Frontal cortex (tissue), 4 donors: ENCODE data around the gene CRIP1. TPM values are rescaled to one million over a fixed set of nuclear protein-coding genes. Genes with fewer than 3 reads are reported as not detected.

ENCODE experiments used
- DNase-seq, 2 donors: peaks; one replicate each; pipeline ENCODE4 v3.0.0; 2012; ENCODE audit warnings: low spot score in 2 of 2
- FAIRE-seq: peaks from 2 replicates; lab custom pipeline; 2012; peaks lifted over from hg19 to GRCh38; lab: Jason Lieb, UNC
- total RNA-seq: library from RNA; depleted of rRNA; stranded (reverse); fragments of >200 nt; gene quantifications from one replicate; pipeline ENCODE4 v1.2.3, GENCODE V29; 2014
- donor health status: control.
- donor health status: control.
- donor health status: control.

CRIP1 gene
- total RNA-seq, 1 donor from 2014 or later, result not detected

DNA sequence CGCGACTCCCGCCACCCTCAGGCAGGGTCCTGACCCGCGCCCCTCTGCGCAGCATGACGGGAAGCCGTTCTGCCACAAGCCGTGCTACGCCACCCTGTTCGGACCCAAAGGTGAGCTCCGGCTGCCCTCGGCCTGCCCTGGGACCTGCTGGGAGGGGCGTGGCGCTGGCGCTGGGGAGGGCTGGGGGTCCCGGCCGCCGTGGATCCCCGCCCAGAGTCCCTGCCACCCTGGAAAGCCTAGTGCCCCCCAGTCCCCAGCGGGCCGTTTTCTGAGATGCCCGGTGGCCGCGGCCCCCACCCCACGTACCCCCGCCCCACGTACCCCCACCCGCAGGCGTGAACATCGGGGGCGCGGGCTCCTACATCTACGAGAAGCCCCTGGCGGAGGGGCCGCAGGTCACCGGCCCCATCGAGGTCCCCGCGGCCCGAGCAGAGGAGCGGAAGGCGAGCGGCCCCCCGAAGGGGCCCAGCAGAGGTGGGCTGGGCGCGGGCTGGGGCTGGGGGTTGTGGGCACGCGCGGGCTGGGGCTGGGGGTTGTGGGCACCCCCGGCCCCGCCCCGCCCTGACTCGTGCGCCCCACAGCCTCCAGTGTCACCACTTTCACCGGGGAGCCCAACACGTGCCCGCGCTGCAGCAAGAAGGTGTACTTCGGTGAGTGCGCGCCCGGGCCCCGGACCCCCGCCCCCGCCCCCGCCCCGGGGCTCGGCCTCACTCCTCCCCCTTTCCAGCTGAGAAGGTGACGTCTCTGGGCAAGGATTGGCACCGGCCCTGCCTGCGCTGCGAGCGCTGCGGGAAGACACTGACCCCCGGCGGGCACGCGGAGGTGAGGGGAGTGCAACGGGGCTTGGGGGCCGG is 8.1 kb upstream of the CRIP1 start:
- DNase-seq (no peak), FAIRE-seq (no peak)

DNA sequence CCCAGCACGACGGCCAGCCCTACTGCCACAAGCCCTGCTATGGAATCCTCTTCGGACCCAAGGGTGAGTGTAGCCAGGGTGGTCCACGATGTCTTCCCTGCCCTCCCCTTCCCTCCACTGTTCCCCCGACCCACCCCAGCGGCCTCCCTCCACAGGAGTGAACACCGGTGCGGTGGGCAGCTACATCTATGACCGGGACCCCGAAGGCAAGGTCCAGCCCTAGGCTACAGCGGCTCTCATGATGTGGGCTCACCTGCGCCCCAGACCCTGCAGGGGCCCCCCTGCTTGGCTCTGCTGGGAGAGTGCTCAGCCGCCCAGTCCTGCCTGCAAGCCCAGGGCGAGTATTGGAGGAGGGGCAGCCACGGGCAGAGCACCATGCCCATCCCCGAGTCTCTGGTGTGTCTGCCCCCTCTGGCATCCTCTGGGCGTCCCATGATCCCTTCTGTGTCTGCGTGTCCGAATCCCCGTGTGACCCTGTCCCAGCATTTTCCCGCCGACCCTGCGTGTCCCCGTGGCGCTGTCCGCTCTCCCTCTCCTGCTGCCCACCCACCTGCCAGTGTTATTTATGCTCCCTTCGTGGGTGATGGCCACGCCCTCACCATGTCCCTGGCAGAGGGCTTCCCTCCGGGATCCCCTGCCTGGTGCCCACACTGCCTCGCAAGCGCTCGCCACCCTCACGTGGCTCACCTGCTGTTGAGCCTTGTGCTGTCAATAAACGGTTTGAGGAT is 7.1 kb upstream of the CRIP1 start:
- FAIRE-seq (no peak), DNase-seq (peak in 1 of 2 donors; percentile 44)

DNA sequence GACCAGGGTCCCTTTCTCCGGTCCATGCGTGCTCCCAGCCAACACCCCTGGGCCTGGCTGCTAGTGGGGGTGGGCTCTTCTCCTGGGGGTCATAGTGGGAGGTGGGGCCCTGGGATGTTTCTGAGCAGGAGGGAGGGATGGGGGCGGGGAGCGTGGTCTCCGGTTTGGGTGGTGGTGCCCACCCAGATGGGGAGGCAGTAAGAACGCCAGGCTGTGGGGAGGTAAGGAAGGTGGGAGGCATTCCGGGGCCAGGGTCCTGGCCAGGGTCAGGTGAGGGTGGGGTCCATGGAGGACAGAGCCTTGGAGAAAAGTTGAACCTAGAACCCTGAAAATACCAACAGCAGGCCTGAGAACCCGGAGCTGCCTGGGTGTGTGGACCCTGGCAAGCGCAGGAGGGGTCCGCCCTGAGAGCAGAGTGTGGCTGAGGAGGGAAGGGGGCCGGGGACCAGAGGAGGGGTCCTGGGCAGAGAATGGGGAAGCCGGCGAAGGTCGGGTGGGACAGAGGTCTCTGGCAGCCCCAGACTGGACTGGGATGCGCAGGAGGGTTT is 6.4 kb upstream of the CRIP1 start:
- FAIRE-seq, result no peak
- DNase-seq, result peak in 1 of 2 donors; percentile 34

DNA sequence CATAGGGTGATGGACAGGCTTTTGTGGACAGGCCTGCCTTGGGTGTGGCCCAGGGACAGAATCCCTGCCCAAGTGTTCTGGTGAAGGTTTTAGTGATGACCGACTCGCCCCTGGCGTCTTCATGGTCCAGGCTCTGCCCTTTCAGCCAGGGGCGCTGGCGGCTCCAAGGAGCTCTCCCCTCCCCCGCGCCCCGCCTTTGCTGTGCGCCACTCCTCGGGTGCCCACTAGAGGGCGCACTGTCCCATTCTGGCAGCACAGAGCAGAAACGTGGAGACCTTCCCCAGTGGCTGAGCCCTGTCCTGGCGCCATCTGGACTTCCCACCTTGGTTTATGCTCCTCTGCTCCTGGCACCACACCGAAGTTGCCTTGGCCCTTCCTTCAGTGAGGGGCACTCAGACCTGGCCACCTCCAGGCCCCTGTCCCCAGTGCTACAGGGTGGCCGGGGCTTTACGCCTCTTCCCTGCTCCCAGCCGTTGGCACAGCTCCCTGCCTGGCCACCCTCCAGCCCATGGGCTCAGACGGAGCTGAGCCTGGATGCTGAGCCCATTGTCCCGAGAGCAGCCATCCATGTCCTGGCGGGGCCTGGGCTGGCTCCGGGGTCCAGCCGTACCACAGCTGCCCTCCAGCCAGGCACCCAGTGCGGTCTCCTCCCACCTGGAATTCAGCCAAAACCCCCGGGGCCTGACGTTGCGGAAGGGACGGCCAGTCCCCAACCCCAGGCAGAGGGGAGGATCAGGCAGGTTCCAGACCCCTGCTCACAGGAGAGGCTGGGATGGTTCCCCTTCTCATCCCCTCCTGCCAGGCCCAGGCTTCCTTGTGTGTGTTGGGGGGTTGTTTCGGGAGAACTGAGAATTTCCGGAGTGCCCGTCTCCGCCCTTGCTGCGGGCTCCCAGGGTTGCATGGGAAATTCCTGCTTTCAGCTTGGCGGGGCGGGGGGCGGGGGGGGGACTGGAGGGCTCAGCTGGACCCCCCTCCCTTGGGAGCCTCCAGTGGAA is 5.6 kb upstream of the CRIP1 start:
- peak; percentile 92 to 93 for DNase-seq
- no peak for FAIRE-seq

DNA sequence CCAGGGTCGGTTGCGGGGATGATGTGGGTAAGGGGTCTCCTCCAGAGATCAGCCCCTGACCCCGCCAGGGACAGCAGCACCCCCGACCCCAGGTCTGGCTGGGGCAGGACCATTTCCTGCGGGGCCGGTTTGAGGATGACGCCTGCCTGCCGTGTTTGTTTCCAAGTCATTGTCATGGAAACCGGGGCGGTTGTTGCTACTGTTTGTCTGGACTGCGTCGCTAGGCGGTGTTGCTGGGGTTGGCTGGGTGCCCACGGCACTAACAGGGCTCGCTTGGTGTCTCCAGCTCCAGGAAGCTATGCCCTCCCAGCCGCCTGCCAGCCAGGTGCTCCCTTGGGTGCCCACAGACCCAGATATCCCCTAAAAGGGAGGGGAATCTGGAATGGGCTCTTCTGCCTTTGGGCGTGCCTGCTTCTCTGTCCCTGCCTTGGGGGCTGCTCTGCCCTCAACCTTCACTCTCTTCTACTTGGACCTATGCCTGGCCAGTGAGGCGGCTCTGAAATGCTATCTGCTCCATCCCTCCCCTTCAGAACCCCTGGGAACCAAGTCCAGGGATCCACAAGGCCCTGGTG is 4.7 kb upstream of the CRIP1 start:
- FAIRE-seq (no peak), DNase-seq (peak; percentile 89 to 97)

DNA sequence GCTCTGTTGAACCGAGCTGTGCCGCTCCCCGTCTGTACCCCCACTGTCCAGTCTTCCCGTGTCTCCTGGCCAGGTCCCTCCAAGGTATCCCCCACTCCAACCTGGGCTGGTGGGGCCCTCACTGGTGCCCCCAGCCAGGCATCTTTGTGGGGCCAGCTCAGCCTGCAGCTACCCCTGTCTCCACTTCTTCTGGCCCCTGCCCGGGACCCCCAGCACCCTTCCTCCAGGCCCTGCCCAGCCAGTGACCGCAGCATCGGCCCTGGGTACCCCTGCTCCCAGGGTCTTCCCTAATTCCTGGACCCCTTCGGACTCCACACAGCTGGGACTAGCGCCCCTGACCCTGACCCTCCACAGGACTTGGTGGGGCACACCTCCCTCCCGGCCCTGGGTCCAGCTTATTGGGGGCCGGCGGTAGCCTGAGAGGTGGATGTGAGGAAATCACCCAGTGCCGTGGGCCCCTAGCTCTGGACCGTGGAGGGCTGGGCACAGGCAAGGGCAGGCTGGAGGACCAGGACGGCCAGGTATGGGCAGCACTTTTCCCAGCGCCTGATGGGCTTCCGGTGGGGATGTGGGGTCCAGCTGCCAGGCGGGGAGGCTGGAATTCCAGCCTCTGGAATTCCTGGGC is 4.1 kb upstream of the CRIP1 start:
- no peak for DNase-seq
- no peak for FAIRE-seq

DNA sequence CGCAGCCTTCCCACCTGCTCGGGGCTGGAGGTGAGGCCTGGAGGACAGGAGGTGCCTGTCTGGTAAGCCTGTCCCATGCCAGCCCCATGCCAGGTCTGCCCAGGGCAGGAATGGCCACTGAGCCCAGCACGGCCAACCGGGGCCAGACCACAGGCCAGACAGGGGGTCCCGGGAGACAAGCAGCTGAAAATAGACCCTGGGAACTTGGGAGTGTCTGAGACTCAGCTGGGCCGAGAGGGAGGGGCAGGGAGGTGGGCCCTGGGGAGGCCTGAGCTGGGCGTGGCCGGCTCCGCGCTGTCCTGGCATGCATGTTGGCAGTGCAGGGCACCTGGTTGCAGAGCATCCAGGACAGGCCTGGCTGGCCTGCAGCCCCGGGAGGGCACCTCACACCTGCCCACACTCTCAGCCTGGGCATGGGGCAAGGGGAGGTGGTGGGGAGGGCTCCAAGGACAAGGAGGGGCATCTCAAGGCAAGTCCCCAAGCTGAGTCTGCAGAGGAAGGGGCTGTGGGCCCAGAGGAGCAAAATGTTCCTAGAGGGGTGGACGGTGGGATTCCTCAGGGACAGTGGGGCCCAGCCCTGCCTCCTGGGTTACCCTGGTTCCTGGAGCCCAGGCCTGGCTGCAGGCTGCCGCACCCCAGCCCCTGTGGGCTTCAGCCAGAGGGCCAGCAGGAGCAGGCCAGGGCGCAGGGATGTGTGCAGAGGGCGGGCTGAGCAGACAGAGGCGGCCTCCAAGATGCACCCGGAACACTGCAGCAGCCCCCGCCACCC is 3.2 kb upstream of the CRIP1 start:
- FAIRE-seq (no peak), DNase-seq (no peak)

DNA sequence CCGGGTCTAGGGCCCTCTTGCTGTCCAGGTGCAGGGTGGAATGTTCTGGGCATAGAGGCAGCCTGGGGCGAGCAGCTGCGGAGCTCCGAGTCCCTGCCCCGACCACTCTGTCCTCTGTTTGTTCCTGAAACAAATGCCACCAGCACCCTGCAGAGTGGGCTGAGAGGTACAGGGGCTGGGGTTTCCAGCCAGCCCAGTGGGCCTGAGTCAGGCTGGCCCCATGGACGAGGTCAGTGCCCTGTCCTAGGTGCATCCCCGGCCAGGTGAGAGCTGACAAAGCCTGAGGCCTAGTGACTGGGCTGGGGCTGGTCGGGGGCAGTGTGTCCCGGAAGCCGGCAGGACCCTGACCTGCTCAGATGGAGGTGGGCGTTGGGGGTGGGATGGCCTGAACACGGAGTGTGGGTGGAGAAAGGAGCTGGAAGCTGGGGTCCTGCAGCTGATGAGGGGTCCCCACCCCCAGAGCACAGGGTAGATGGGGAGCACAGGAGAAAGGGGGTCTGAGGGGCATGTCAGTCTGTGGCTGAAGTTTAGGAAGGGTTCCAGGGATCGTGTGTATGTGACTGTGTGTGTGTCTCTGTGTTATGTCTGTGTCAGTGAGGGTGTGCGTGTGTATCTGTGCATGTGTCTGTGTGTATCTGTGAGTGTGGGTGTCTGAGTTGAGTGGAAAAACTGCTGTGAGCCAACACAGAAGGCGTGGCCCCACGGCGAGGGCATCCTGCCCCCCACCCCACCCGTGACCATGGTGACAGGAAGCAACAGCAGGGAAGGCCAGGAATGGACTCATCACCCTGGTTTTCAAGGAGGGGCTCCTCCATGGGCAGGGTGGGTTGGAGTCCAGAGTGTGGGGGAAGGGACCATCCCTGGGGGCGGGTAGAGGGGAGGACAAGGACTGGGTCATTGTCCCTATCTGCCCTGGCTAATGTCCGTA is 2.4 kb upstream of the CRIP1 start:
- no peak for FAIRE-seq
- no peak for DNase-seq

DNA sequence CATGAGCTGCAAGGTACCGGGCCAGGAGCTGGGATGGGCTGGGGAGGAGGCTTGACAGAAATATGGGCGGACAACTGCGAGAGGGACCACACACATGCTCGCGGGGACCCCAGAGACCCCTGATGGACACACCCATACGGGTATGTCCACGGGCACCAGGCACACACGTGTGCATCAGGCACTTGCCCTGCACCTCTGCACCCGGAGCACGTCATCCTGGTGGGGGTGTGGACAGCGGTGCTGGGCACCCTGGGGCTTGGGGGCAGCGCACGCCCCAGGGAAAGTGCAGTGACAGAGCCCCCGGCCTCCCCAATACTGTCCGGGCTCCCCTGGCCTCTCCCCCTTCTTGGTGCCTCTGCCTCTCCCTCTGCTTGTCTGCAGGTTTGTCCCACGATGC is 1.7 kb upstream of the CRIP1 start:
- no peak for DNase-seq
- FAIRE-seq, result no peak

DNA sequence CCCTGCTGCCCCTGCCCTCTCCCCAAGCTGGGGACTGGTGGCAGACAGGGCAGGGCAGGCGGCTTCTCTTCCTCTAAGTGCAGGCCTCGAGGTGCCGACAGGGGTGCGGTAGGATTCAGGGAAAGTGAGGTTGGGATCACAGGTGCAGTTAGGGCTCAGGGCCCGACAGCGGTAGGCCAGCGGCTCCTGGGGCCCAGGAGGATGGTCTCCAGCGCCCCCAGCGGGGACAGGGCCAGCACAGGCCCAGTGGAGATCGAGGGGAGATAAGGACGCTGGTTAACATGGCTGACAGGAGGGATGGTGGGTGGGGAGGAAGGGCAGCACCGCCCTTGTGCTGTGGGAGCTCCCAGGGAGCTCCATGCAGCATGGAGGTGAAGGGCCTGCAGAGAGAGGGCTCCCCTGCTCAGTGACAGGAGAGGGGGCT is 935 bp upstream of the CRIP1 start:
- DNase-seq (no peak), FAIRE-seq (no peak)

DNA sequence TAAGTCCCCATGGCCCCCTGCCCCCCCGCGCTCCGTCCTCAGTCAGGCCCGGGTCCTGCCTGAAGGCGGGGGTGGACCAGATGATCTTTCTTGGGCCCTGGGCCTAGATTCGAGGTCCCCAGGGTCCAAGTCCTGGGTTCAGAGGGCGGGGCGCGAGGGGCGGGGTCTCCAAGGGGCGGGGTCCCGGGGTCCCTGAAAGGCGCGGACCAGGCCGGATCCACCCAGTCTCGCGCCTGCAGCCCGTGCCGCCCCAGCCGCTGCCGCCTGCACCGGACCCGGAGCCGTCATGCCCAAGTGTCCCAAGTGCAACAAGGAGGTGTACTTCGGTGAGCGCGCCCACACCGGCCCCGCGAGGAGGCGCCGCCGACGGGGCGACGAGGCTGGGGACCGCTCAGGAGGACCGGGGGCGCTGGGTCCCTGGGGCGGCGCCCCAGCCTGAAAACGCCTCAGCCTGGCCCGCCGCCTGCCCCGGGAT is 325 bp downstream of the CRIP1 start:
- DNase-seq, result no peak
- no peak for FAIRE-seq

DNA sequence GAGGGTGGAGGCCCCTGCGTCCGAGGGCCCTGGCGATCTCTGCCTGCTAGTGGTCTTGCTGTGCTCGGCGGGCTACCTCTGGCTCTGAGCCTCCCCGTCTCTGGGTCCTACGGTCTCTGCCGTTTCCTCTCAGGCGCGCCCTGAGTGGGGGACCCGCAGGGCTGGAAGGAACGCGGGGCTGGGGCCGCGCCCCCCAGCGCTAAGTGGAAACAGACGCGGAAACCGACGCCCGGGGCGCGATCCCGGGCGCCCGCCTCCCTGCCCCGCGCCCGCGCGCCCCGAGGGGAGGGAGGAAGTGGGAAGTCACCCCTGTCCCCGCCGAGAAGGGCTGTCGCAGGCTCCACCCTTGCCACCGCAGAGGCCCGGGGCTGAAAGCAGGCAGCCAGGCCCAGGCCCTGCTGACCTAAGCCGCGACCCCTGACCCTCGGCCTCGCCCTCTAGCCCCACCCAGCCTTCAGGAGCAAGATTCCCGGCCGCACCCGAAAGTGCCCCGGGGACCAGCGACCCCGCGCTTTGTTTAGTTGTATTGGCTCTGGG is 831 bp downstream of the CRIP1 start:
- DNase-seq, result no peak
- FAIRE-seq, result no peak

DNA sequence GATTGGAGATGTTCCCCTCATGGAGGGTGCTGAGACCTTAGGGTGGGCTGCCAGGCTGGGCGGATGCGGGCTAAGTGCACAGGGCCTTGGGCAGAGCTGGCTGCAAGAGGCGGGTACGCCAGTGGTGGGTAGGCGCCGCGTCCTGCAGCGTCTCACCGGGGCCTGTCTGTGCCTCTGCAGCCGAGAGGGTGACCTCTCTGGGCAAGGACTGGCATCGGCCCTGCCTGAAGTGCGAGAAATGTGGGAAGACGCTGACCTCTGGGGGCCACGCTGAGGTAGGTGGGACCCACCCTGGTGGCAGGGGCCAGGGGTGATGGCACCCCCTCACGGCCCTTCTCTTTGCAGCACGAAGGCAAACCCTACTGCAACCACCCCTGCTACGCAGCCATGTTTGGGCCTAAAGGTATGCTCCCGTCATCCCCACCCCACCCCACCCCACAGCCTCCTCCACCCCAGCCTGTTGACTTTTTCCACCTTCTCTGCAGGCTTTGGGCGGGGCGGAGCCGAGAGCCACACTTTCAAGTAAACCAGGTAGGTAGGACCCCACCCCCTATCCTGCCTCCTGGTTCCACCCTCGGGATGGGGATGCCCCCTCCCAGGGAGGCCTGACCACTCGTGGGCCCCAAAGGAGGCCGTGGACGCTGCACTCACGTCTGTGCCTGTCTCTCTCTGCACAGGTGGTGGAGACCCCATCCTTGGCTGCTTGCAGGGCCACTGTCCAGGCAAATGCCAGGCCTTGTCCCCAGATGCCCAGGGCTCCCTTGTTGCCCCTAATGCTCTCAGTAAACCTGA is 1.5 kb downstream of the CRIP1 start:
- no peak for DNase-seq

DNA sequence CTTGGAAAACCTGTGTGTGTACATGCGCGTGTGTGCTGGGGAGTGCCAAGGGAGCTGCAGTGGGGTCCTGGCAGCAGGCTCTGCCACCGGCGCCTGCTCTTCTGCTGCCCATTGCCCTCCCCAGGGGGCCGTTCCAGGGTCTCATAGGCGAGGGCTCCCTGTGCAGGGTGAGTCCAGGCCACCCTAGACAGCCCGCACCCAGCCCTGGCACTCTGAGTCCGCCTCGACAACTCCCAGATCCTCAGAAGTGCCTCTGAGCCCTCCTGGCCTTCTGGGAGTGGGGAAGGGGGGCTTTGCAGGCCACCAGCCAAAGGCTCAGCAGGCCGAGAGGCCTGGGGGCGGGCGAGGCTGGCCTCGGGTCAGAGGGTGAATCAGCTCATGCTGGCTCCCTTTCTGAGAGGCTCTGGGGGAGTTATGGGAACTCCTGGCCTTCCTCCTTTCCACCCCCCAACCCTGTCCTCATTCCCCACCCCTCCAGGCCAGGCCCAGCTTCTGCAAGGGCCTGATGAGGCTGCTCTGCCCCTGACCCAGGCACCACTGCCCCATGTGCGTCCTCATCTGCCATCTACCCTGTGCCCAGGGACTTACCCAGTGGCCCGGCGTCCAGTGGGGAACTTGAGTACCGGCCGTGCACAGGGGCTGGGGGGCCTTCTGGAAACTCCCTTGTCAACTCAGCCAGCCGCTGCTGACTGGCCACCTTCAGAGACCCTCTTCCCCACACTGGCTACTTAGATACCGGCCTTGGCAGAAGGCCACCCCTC is 2.3 kb downstream of the CRIP1 start:
- FAIRE-seq (no peak), DNase-seq (no peak)

More for the DNA sequence above, 1.5 kb downstream of the CRIP1 start:
- FAIRE-seq, result no peak

DNA sequence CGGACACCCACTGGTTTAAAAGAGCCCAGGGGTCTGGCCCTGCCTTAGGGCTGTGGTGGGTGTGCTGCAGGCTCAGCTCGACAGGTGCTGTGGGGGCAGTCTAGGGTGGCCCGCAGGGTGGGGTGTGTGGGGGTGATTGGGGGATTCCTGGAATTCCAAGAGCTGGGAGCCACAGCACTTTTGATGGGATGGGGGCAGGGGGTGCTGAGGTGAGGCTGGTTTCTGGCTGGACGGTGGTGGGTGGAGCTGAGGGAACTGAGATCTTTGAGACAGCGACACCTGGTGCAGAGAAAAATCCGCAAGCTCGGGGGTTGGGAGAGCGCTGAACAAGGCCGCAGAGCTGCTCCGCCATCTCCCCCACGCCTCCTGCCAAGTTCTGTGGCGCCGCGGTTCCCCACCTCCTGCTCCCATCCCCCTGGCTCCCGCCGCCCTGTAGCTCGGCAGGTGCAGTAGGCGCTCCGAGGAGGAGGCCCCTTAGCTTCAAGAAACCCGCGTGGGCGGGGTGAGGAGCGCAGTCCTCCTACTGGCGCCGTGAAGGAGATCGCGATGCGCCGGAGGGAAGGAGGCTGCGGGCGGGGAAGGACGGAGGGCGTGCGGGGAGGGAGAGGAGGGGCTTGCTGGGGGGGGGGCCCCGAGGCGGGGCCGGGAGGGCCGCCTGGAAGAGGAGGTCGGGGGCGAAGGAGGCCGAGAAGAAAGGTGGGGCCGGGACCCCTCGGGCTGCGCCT is 3.0 kb downstream of the CRIP1 start:
- FAIRE-seq, result no peak
- peak; percentile 79 to 80 for DNase-seq
